GM18873 (cell line): ENCODE measurements around the gene IFI27L1.

Source experiments
- ATAC-seq: cut with Tn5 transposase; IDR thresholded peaks from one replicate; pipeline ENCODE4 v1.9.1; 2021; ENCODE audit warnings: mild to moderate bottlenecking, moderate library complexity, moderate number of reproducible peaks; ENCODE audit not compliant: unreplicated experiment, low FRiP score

IFI27L1 gene

DNA sequence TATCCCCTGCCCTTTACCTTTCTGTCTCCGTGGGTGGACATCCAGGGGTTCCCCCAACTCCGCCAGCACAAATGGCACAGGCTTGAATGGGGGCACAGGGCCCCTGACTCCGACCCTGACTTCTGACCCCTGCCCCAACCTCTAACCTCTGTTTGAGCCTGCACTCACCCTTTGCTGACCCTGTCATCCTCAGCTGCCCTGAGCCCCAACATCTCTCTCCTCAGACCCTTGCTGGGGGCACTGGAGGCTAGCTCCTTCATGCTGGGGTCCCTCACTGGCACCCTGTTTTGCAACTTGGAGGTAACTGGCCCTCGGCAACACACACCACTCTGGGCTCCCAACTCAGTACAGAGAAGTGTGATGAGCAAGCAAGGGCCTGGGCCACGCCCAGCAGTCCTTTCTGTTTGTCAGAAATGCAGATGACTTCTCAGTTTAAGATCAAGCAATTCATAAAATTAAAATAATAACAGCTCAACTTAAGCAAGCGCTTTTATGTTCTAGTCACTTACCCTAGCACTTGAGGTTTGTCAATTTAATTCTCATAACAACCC is 31.5 kb downstream of the IFI27L1 start:
- no peak for ATAC-seq

GRCh38 chr14:94113073-94113472 is 32.0 kb downstream of the IFI27L1 start:
- no peak for ATAC-seq

DNA sequence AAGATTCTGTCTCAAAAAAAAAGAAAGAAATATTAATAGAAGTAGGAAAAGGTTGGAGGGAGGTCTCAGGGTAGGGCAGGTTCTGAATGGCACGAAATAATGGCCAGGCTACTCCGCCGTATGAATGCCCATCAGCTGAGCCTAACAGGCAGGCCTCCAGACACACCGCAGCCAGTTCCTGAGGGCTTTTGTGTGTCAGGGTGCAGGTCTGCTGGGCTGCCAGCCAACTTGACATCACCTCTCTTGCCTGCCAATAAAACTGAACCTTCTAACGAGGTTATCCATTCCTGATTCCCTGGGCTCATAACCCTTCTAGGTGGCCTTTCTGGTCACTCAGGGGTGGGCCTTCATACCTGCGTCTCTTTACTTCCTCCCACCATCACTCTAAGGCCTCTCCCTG is 32.4 kb downstream of the IFI27L1 start:
- no peak for ATAC-seq

DNA sequence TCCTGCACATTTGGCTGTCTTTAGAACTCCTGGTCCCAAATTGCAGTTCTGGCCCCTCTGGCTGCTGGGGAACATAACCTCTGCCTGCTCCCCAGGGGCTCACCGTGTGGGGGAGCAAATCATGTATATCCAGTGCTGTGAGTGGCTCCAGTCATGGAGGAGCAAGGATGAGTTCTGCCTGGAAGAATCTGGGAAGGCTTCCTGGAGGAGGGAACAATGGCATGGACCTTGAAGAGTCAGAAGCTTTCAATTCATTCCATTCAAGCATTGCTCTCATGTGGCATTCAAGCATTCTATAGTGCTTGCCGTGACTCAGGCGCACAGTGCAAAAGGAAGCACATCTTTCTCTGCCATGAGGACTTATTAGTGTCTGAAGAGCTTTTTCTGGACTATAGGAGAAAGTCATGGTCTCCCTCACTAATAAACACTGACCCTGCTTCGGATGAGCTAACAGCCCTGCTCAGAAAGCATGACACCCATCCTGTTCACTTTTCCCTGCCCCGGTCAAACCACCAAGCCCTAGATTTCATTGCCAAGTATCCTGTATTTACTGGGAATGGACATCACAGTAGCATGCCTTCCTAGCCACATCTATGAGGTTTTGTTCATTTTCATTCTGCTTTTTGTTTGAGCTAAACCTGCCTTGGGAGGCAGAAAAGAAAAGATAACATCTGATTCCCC is 32.9 kb downstream of the IFI27L1 start:
- no peak for ATAC-seq

- no peak for ATAC-seq
Observed at GRCh38 chr14:94114589-94115057, 33.5 kb downstream of the IFI27L1 start.

DNA sequence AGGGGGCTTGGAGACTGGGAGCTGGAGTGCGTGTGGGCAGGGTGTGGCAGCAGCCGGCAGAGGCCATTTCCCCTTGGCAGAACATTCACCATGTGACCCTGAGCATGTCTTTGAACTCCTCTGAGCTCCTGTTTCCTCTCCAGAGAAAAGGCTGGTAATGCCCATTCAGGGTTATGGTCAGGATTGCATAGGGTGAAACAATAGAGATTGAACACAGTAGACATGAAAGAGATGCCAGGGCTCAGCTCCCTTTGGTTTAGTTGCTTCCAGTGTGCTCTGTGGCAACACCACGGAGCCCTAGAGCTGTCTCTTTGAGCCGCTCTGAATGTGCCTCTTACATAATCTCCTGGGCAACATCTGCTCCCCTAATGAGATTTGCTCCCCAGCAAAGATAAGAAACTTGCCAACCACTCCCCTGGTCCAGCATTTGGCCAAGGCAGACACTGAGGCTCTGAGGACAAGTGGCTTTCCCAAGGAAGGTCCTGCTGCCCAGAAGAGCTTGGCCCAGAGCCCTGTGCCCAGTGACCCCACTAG is 34.0 kb downstream of the IFI27L1 start:
- ATAC-seq: no peak

DNA sequence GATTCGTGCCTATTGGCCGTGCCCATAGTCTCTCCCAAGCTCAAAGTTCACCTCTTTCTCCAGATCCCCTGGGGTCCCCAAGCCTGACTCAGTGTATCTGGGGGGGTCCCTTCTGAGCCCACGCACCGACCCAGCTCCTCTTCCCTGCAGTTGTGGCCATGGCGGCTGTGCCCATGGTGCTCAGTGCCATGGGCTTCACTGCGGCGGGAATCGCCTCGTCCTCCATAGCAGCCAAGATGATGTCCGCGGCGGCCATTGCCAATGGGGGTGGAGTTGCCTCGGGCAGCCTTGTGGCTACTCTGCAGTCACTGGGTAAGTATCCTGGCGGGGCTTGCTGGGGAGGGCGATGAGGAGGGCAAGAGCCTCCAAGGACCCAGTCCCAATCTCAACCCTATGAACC is 34.5 kb downstream of the IFI27L1 start:
- ATAC-seq: no peak

- ATAC-seq: no peak
Observed at GRCh38 chr14:94116701-94117100, 35.6 kb downstream of the IFI27L1 start.

- no peak for ATAC-seq
Observed at GRCh38 chr14:94117856-94118255, 36.7 kb downstream of the IFI27L1 start.

GRCh38 chr14:94119071-94119470 is 38.0 kb downstream of the IFI27L1 start:
- ATAC-seq: no peak

GRCh38 chr14:94120667-94121340 is 39.7 kb downstream of the IFI27L1 start:
- no peak for ATAC-seq

GRCh38 chr14:94121485-94121884 is 40.4 kb downstream of the IFI27L1 start:
- no peak for ATAC-seq

- no peak for ATAC-seq
Observed at GRCh38 chr14:94122438-94122837, 41.3 kb downstream of the IFI27L1 start.

DNA sequence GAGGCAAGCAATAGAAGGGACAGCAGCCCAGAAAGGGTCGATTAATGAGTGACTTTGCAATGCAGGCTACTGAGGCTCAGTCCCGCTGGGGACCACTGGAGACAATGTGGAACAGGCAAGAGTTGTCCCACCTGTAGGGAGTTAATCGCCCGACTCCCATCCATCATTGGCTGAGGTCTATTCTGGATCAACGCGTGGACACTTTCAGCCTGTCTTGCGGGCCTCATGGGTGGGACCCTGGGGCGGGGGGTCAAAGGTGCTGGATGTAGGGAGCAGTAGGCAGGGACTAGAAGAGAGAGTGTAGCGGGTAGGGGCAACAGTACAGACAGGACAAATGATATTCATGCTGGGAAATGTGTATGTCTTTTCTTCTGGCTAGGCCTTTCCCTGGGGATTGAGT is 42.2 kb downstream of the IFI27L1 start:
- ATAC-seq: no peak

DNA sequence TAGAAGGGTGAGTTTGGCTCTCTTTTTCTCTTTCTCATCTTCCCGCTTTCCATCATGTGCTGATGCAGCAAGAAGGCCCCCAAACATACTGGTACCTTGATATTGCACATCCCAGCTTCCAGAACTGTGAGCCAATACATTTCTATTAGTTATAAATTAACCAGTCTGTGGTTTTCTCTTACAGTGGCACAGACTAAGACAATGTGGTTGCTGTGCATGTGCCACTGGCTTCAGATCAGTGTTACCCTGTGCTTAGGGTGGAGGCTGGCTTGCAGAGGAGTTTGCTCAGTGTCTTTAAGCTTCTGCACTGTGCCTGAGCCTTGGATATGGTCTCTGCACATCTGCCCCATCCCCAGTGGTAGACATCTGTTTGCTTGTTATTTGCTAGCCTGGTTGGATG is 42.8 kb downstream of the IFI27L1 start:
- no peak for ATAC-seq

DNA sequence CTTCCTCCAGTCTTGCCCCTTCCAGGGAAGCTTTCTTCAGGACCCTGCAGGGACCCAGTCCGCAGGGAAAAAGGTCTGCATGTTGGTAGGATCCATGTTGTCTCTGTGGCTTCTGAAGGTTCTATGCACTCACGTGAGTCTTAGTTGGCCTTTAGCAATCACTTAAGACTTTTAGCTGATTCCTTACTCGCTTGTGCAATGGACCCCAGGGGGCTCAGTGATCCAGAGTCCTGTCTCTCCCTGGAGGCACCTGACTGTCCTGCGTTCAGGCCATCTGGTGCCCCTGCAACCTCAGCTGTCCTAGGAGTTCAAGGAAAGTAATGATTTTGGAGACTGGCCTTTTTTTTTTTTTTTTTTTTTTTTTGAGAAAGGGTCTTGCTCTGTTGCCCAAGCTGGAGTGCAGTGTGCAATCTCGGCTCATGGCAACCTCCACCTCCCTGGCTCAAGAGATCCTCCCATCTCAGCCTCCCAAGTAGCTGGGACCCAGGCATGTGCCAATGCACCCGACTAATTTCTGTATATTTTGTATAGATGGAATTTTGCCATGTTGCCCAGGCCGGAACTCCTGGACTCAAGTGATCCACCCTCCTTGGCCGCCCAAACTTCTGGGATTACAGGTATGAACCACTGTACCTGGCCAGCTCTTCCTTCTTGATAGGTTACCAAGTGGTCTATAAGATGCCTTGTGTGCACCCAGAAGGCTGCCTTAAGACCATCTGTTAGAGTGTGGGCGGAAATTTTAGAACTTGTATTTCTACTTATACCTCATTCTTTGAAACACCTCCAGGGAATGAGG is 43.7 kb downstream of the IFI27L1 start:
- no peak for ATAC-seq

DNA sequence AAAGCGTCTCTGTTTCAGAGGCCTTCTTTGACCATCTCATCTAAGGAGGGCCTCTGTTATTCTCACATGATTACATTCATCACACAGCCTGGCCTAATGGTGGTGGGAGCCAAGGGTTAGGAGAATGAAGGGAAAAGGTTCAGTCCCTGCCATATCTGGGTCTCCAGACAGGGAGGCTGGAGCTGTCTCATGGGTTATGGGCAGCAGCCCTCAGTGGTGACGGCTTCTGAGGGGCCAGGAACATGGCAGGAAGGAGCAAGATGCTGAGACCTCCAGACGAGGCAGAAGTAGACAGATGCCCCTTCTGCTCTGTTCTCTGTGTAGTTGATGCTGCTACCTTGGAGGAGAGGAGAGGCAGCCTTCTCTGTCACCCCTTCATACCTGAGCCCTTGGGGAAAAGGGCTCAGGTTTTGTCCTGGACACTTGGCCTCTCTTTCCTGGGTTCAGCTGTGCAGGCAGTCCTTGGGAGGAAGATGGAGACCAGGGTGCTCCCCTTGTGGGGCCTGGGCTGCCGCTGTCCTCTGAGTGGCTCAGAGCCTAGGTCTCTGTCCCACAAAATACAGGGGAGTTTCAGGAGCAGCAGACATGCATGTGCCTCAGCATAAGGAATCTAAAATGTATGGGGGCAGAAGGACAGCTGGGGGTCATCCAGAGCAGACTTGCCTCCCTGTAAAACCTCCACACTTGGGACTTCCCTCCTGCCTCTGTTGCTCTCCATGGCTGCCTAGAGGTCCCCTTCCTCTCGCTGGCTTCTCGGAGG is 44.7 kb downstream of the IFI27L1 start:
- ATAC-seq: no peak

DNA sequence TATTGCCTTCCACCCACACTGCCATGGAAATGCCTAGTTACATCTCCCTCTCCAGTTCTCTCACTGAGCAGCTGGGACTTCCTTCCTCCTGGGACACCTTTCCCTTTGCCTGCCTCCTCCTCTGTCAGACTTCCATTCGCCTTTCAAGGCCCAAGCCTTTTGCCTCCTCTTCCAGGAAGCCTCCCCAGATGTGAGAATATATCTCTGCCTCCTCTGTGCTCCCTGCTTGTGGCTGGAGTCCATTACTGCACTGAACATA is 45.2 kb downstream of the IFI27L1 start:
- no peak for ATAC-seq

DNA sequence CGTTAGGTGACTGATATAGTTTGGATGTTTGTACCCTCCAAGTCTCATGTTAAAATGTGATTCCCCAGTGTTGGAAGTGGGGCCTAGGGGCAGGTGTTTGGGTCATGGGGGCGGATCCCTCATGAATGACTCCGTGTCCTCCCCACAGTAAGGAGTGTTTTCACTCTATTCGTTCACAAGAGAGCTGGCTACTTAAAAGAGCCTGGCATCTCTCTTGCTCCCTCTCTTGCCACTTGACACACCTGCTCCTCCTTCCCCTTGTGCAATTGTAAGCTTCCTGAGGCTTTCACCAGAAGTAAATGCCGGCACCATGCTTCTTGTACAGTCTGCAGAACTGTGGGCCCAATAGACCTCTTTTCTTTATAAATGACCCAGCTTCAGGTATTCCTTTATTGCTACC is 45.7 kb downstream of the IFI27L1 start:
- no peak for ATAC-seq

DNA sequence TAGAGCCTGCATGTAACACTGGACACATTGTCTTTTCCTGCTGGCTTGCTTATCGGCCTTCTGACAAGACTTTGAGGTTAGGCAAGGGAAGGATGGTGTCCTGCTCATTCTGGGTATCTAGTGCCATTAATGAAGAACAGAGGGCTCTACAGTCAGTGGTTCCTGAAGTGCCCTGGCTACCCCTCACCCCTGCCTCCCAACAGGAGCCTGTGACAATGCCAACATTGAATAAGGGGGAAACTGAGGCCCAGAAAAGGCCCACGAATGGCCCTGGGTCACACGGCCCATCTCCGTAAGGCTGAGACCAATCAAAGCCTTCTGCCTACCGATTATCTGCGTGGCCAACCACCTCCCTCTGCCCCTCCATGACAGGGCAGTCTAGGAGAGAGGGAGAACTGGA is 46.2 kb downstream of the IFI27L1 start:
- ATAC-seq: no peak
